GM21515 (cell line): ENCODE measurements around the gene SPATC1L.
"Not testable (repeated sequence)": the region's sequence is repeated elsewhere in the genome, so short reads cannot be mapped to it uniquely, and the experiment has no call there.

ENCODE experiments used
- ATAC-seq: cut with Tn5 transposase; IDR thresholded peaks from one replicate; pipeline ENCODE4 v1.9.1; 2021; ENCODE audit not compliant: unreplicated experiment

SPATC1L gene

GRCh38 chr21:46151989-46152926 lies 32.0 kb downstream of the SPATC1L start:
- ATAC-seq, result no peak

- no peak for ATAC-seq
These were observed 32.8 kb downstream of the SPATC1L start for GRCh38 chr21:46151261-46151988.

GRCh38 chr21:46150491-46151121 lies 33.7 kb downstream of the SPATC1L start:
- ATAC-seq, result no peak

GRCh38 chr21:46150073-46150472 lies 34.2 kb downstream of the SPATC1L start:
- no peak for ATAC-seq

GRCh38 chr21:46149205-46149901 lies 34.9 kb downstream of the SPATC1L start:
- no peak for ATAC-seq

- no peak for ATAC-seq
These were observed 36.2 kb downstream of the SPATC1L start for GRCh38 chr21:46148106-46148505.

GRCh38 chr21:46147429-46147828 lies 36.8 kb downstream of the SPATC1L start:
- ATAC-seq, result not testable (repeated sequence)

DNA sequence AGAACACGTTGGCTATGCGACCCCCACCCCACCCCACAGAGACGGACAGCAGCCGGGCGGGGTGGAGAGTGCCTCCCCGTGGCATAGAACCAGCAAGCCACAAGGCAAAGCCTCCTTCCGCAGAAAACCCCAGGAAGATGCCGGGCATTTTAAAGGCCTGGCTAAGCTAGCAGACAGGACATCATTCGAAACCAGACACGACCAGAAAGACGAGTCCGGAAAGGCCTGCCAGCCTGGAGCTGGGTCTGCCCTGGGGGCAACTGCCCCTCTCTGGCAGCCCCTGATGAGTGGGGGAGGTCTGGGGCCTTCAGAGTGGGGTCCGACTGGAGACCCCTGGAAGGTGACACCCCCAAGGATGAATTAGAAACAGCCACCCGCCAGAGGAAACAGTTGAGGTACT lies 37.4 kb downstream of the SPATC1L start:
- ATAC-seq, result no peak

DNA sequence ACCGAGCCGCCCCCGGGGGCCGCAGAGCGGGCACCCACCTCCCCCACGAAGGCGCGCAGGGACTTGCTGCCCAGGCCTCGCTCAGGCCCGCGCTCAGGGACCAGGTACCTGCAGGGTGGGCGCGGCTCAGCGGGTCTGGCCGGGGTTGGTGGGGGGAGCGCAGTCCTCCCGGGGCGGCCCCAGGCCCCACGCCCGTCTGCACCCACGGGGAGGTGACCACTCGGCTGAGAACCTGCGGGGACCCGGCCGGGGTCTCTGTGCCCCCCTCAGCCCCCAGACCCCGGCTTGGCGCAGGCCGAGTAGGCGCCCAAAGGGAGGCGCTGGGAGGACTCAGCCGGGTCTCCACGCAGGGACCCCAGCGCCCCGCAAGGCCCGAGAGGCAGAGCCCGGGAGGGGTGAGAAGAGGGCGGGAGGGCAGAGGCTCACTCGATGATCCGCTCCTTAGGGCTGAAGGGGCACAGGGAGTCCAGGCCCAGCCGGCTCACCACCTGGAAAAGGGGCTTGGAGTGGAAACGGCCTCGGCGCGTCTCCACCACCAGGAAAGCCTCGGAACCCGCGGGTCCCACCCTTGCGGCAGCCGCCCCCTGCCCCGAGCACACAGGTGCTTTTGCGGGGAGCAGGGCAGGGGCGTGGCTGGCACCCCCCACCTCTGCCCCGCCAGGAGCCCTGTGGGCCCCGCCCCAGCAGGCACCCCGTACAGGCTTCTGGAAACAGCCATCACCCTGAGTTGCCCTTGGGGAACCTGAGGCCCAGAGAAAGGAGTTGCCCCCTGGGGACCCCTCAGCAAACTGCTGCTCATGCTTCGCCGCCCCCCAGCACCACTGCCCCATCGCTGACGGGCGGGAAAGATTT lies 38.2 kb downstream of the SPATC1L start:
- no peak for ATAC-seq

GRCh38 chr21:46145159-46145839 lies 39.0 kb downstream of the SPATC1L start:
- no peak for ATAC-seq

DNA sequence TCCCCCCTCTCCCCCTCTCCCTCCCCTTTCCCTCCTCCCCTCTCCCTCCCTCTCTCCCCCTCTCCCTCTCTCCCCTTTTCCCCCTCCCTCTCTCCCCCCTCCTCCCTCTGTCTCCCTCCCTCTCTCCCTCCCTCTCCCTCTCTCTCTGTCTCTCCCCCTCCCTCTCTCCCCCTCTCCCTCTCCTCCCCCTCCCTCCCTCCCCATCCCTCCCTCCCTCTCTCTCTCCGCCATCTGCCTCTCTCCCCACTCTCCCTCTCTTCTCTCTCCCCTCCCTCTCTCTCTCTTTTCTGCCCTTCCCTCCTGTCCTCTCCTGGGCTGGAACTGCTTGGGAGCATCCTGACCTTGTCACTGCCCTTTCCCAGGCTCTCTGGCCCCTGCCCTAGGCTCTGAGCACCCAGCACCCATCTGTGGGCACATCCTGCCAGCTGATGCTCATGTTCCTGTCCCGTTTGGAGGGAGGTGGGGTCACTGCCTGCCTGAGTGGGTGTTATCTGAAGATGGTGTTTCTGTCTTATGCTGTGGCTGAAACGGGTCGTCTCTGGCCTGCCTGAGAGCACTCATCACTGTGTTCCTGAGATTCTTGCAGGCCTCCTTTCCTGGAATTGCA lies 39.7 kb downstream of the SPATC1L start:
- no peak for ATAC-seq

DNA sequence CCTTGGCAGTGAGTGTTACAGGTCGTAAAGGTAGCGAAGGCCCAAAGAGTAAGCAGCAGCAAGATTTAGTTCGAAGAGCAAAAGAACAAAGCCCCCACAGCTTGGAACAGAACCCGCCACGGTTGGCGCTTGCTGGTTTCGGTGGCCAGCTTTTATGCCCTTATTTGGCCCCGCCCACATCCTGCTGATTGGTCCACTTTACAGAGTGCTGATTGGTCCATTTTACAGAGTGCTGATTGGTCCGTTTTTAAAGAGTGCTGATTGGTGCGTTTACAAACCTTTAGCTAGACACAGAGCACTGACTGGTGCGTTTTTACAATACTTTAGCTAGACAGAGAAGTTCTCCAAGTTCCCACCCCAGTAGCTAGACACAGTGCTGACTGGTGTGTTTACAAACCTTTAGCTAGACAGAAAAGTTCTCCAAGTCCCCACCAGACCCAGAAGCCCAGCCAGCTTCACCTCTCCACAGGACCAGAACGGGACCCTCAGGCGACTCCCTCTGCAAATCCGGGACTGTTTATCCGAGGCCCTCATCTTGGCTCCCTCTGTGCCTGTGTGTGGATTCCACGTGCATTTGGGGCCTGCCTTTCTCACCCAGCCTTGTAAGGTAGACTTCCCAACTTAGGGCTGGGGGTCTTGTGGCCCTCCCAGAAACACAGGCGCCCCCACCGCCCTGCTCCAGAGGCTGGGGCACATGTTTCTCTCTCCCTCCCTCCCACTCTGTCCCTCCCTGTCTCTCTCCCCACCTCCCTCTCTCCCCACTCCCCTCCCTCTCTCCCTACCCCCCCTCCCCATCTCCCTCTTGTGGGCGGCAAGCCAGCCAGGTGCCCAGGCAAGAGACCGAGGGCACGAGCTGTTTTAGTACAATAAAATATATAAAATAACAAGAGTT lies 41.4 kb downstream of the SPATC1L start:
- ATAC-seq, result no peak

- ATAC-seq, result no peak
These were observed 42.3 kb downstream of the SPATC1L start for GRCh38 chr21:46141767-46142581.

GRCh38 chr21:46140352-46141003 lies 43.8 kb downstream of the SPATC1L start:
- not testable (repeated sequence) for ATAC-seq

- no peak for ATAC-seq
These were observed 44.6 kb downstream of the SPATC1L start for GRCh38 chr21:46139686-46140085.

GRCh38 chr21:46138383-46138970 lies 45.8 kb downstream of the SPATC1L start:
- no peak for ATAC-seq
